Urothelium cell line (cell line): ENCODE measurements around the gene MUC12.
A peak's percentile ranks its signal among the peaks of the same experiment; 100 is the strongest.

Experiments
- DNase-seq: peaks from one replicate; pipeline ENCODE4 v3.0.0; 2011; ENCODE audit warnings: low spot score, mixed read lengths
- FAIRE-seq: peaks from 2 replicates; lab custom pipeline; 2011; peaks lifted over from hg19 to GRCh38; lab: Jason Lieb, UNC

The MUC12 gene

DNA sequence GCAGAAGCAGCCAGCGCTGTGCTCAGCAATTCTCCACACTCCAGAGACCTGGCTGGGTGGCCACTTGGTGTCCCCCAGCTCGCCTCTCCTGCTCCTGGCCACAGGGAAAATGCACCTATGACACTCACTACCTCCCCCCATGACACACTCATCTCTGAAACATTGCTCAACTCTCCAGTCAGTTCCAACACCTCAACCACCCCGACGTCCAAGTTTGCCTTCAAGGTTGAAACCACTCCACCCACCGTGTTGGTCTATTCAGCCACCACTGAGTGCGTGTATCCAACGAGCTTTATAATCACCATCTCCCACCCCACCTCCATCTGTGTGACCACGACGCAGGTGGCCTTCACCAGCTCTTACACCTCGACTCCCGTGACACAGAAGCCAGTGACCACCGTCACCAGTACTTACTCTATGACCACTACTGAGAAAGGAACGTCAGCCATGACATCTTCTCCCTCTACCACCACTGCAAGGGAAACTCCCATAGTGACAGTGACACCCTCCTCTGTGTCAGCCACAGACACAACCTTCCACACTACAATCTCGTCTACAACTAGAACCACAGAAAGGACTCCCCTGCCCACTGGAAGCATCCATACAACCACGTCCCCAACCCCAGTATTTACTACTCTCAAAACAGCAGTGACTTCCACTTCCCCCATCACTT is 17.3 kb upstream of the MUC12 start:
- DNase-seq (peak; percentile 26), FAIRE-seq (peak; percentile 17)

DNA sequence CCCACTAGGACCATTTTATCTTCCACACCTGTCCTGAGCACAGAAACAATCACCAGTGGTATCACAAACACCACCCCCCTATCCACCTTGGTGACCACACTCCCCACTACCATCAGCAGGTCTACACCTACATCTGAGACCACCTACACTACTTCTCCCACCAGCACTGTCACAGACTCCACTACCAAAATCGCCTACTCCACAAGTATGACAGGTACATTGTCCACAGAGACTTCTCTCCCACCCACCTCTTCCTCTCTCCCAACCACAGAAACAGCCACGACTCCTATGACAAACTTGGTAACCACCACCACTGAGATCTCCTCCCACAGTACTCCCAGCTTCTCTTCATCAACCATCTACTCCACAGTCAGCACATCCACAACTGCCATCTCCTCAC is 16.7 kb upstream of the MUC12 start:
- FAIRE-seq, result peak; percentile 46
- no peak for DNase-seq

DNA sequence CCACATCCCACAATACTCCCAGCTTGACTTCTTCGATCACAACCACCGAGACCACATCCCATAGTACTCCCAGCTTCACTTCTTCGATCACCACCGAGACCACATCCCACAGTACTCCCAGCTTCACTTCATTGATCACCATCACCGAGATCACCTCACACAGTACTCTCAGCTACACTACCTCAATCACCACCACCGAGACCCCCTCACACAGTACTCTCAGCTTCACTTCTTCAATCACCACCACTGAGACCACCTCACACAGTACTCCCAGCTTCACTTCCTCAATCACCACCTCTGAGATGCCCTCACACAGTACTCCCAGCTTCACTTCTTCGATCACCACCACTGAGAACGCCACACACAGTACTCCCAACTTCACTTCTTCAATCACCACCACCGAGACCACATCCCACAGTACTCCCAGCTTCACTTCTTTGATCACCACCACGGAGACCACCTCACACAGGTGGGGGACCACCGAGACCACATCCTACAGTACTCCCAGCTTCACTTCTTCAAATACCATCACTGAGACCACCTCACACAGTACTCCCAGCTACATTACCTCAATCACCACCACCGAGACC is 11.4 kb upstream of the MUC12 start:
- DNase-seq (peak; percentile 72), FAIRE-seq (no peak)

DNA sequence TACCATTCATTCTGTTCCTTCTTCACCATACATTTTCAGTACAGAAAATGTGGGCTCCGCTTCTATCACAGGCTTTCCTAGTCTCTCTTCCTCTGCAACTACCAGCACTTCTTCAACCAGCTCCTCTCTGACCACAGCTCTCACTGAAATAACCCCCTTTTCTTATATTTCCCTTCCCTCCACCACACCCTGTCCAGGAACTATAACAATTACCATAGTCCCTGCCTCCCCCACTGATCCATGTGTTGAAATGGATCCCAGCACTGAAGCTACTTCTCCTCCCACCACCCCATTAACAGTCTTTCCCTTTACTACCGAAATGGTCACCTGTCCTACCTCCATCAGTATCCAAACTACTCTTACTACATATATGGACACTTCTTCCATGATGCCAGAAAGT is 9.5 kb upstream of the MUC12 start:
- FAIRE-seq (no peak), DNase-seq (peak; percentile 13)

DNA sequence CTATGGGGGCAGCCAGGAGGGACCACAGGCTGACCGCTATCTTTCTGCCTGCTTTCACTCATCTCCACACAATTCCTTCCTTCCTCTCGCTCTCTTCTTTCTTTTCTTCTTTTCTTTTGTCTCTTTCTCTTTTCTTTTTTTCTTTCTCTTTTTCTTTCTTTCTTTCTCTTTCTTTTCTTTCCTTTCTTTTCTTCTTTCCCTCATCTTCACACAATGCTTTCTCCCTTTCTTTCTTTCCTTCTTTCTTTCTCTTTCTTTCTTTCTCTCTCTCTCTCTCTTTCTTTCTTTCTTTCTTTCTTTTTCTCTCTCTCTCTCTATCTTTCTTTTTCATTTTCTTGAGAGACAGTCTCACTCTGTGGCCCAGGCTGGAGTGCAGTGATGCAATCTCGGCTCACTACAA is 6.8 kb upstream of the MUC12 start:
- FAIRE-seq (no peak), DNase-seq (no peak)

DNA sequence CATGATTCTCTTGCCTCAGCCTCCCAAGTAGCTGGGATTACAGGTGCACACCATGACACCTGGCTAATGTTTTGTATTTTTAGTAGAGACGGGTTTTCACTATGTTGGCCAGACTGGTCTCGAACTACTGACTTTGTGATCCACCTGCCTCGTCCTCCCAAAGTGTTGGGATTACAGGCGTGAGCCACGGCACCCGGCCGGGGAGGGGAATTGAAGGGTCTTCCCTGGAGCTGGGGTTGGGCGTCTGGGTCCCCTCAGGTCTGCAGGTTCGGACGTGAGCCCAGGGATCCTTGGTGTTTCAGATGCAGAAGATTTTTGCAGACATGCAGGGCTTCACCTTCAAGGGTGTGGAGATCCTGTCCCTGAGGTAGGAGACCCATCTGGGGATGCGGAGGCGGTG is 6.0 kb upstream of the MUC12 start:
- DNase-seq (no peak), FAIRE-seq (no peak)

DNA sequence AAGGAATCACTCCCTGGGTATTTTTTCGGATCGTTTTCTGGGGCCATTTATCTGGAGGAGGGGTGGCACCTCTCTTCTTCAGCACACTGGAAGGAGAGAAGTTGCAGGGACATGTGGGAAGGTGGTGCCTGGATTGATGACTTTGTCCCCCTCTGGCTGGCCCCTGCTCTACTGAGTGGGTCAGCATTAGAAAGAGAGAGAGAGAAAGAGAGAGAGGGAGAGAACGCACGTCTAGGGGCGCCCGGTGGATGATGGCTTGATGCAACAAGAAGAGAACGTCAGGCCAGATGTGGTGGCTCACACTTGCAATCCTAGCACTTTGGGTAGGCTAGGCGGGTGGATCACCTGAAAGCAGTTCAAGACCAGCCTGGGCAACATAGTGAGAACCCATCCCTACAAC is 5.5 kb upstream of the MUC12 start:
- no peak for DNase-seq
- no peak for FAIRE-seq

DNA sequence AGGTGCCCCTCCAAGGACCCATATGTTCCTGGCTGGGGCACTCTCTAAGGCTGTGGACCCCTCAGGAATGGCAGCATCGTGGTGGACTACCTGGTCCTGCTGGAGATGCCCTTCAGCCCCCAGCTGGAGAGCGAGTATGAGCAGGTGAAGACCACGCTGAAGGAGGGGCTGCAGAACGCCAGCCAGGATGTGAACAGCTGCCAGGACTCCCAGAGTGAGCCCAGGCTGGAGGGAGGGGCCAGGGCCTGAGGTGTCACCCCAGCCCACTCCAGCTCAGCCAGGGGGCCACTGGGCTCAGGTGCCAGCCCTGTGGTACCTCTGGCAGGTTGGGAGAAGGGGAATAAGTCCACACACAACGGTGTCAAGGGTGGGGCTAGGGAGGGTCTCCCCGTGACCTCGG is 4.7 kb upstream of the MUC12 start:
- DNase-seq, result no peak
- no peak for FAIRE-seq

DNA sequence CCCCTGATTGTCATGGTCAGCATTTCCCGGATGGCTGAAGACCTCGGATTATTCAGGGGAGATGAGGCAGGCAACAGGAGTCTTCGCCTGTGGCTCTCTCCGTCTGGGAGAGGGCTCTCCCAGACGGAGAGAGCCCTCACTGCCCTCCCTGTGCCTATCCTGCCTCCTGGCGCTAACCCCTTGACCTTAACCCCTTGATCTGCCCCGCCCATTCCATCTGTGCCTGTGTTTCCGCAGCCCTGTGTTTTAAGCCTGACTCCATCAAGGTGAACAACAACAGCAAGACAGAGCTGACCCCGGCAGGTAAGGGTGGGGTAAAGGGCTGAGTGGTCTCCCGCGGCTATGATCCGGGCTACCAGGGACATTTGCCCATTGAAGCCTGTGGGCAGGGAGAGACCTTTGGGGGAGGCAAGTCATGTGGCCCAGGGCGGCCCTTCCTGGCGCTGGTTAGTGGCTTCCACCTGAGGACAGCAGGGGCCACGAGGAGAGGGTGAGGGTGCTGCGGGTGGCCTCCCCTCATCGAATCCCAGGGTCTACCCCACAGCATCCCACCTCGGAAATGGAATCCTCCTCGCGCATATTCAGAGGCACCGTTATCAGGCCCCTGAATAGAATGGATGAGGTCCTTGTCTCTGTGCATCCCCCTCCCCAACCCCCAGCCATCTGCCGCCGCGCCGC is 4.2 kb upstream of the MUC12 start:
- FAIRE-seq, result no peak
- no peak for DNase-seq

DNA sequence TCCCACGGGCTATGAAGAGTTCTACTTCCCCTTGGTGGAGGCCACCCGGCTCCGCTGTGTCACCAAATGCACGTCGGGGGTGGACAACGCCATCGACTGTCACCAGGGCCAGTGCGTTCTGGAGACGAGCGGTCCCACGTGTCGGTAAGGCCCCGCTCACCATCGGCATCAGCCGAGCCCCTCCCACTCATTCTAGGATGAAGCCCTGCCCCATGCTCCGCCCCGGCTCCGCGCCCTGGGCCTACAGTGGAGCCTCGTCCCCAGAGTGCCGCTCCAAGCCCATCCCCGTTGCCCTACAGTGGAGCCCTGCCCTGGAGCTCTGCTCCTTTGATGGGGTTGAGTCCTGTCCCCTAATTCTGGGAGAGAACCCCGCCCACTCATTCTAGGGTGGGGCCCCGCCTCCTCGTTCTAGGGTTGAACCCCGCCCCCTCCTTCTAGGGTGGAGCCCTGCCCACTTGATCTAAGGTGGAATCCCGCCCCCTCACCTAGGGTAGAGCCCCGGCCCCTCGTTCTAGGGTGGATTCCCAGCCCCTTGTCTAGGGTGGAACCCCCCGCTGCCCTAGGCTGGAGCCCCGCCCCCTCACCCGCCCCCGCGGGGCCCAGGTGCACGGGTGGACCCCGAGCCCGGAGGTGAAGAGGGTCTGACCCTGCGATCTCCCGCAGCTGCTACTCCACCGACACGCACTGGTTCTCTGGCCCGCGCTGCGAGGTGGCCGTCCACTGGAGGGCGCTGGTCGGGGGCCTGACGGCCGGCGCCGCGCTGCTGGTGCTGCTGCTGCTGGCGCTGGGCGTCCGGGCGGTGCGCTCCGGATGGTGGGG is 3.4 kb upstream of the MUC12 start:
- DNase-seq, result peak; percentile 100

DNA sequence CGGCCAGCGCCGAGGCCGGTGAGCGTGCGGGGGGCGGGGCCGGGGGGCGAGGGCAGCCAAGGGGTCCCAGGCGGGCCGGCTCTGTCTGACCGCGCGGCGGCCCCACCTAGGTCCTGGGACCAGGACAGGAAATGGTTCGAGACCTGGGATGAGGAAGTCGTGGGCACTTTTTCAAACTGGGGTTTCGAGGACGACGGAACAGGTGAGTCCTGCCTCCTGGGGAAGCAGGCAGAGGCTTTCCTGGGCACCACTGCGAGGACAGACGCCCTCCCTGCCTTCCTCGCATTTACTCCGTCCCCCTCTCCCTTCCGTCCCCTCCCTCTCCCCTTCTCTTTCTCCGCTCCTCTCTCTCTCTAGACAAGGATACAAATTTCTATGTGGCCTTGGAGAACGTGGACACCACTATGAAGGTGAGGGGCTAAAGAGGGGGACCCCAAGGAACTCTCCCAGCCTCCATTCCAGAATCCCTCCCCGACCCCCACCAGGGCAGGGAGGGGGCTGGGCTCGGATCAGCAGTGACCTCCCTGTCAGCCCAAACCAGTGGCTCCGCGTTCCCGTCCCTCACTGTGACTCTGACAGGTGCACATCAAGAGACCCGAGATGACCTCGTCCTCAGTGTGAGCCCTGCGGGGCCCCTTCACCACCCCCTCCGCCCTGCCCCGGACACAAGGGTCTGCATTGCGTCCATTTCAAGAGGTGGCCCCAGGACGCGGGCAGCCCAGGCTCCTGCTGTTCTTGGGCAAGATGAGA is 2.6 kb upstream of the MUC12 start:
- DNase-seq (no peak), FAIRE-seq (peak; percentile 30)

More for the DNA sequence above, 3.4 kb upstream of the MUC12 start:
- peak; percentile 91 for FAIRE-seq

DNA sequence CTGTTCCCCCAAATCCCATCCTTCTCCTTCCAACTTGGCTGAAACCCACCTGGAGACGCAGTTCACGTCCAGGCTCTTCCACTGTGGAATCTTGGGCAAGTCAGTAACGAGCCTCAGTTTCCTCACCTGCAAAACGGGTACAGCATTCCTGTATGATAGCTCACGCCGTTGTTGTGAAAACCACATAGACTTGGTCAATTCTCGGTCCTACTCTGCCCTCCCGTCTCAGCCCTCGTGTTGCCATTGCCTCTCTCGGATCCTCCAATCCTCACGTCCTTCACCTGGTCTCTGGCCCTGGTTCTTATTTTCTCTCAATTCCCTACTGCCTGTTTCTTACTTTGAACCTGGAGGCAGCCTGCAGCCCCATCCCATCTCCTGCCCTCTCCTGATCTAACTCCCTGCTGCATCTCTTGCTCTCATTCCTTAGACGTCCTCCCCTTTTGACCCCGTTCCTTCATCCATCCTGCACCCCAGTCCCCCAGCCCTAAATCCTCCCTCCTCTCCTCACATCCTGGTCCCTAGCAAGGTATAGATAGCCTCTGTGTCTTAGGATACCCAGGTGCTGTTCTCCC is 2.0 kb upstream of the MUC12 start:
- FAIRE-seq (peak; percentile 92), DNase-seq (peak; percentile 66)

DNA sequence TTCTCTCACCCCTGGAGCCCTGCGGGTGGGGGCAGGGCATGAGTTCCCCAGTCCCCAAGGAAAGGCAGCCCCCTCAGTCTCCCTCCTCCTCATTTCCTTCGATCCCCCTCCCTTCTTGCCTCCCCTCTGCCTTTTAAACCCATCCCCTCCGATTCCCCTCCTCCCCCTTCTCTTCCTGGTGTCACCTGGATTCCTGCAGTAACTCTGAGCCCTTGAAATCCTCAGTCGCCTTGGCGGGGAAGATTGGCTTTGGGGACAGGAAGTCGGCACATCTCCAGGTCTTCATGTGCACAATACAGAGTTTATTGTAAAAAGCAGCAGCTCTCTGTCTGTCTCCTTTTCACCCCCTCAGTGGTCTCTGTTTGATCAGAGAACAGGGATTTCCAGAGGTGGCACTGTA is 1.3 kb upstream of the MUC12 start:
- no peak for FAIRE-seq
- no peak for DNase-seq

DNA sequence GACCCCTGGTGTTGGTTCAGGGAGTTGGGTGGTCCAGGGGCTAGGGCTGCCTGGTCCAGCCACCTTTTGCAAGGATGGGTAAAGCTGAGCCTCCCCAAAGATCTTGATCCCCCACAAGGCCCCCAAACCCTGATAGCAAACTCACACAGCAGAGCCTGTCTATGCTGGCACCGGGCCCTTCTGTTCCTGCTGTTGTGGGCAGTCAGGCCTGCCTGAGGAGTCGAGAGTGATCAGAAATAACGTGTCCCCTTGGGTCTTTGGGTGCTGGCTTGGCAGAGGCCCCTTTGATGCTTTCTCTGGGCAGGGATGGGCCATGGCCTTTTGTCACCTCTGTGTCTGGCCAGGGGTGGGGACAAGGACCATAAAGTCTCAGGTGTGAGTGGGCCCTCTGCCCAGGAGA is 715 bp upstream of the MUC12 start:
- no peak for DNase-seq
- peak; percentile 23 for FAIRE-seq

DNA sequence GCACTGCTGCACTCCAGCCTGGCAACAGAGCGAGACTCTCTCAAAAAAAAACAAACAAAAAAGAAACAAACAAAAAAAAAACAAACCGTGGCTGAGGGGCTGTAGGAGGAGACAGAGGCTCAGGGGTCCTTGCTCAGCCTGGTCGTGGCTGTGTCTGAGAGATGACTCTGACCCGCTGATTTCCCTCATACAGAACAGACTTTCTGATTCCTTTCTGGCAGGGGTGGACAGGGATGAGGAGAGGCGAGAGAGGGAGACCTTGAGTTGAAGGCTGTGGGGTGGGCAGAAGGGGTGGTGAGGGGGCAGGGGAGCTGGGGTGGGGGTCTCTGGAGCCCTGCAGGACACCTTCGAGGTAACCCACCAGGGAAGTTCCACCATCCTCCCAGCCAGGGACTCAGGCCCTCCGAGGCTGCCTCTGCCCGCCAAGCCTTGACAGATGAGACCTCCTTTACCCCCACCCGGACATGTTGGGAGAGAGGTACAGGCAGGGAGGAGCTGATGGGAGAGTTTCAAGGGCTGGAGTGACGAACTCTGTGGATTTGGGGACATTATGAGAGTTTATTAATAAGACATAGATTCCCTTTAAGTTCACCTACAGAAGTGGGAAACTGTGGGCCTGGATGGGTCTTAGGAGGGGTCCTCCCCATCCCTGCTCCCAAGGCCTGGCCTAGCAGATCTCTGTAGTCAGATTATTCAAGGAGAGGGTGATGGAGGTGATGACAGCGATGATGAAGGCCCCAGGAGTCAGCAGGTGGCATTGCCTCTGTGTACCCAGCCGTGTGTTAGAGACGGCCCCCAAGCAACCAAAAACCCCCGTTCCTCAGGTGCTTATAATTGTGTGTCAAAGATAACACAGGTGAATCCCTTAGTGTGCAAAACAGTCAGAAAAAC is 2.0 kb downstream of the MUC12 start:
- DNase-seq (no peak), FAIRE-seq (peak; percentile 87)

DNA sequence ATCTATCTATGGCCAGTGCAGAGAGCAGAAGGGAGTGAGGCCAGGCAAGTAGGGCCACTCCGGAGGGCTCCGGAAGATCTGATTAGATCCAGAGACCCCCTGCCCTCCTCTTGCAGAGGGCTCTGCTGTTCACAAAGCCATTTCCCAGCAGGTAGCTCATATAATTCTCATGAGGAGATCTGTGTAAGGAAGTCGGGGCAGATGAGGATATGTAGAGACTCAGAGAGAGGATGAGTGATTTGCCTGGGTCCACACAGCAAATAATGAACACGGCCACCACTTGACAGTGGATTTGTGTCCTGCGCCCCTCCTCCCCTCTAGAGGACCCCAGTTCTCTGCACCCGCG is 2.6 kb downstream of the MUC12 start:
- FAIRE-seq (peak; percentile 56), DNase-seq (no peak)

DNA sequence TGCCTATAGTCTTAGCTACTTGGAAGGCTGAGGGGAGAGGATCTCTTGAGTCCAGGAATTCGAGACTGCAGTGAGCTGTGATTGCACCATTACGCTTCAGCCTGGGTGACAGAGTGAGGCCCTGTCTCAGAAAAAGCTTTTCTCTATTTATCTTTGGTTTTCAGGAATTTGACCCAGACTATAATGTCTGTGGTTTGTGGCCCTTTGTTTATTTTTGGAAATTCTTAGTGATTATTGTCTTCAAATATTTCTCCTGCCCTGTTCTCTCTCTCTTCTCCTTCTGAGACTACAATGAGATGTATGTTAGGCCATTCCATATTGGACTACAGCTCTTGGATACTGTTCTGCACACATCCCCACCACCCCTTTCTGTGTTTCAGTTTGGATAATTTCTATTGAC is 4.7 kb downstream of the MUC12 start:
- DNase-seq, result peak; percentile 70
- FAIRE-seq, result peak; percentile 46

DNA sequence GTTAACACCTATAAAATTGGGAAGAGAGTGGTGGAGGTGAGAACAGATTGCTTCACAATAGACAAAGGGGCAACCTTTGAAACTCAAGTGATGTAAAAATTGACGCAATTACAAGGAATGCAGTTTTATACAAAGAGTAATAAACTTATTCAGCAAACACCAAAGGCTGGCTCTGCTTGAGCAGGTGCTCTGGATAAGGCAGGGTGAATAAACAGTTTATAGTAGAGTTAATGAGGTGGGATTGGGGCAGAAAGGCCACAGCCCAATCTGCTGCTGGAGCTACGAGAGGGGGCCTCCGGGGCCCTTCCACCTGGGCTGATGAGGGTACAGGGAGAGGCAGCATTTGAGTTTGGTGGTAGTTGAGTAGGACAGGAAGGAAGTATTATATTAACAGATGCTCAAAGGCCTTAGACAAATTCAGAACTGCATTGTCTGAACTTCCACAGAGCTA is 6.0 kb downstream of the MUC12 start:
- no peak for DNase-seq

DNA sequence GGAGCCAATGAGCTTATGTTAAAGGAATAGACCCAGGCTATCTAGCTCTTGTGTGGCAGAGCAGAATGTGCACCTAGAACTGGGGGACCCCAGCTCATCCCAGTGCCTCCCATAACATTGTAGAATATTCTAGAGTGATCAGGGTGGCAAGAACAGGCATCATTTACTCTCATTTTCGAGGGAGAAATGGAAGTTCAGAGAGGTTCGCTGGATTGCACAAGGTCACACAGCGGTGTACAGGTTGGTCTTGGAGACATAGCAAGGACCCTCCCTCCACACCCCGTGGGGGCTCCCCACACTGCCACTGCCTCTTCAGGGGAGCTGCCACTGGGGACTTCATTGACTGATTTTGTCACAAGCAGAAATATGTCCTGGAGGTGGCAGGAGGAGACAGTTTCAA is 8.9 kb downstream of the MUC12 start:
- DNase-seq, result no peak
- FAIRE-seq, result no peak

More for the DNA sequence above, 6.0 kb downstream of the MUC12 start:
- peak; percentile 32 for FAIRE-seq
